Measurements from ENCODE around the gene CAPZA2. TPM values are rescaled to one million over a fixed set of nuclear protein-coding genes. Genes with fewer than 3 reads are reported as not detected.
A peak's percentile ranks its signal among the peaks of the same experiment; 100 is the strongest.

Gene CAPZA2
- total and polyA plus RNA-seq, 10 of the 15 experiments (the other 5 are each of a cell fraction or from before 2014, with no cell fraction given) = 50.0 to 379 (median 117) TPM

DNA sequence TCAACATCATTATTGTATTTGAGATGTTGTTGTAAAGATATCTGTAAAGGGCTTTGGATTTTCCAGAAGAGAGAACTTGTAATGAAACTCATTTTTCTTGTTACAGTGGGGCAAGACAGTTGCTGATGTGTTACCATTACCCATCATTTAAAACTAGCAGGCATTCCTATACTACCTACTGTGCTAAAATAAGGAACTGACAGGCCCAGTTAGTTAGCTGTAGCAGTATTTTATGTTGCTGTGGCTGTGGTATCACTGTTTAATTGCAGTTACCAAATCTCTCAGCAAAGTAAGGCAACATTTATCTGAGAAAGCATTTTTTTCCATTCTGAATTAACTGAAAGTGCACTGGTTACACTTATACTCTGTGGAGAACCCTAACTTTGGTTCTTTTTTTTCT lies 100.8 kb downstream of the CAPZA2 start:
- ChIA-PET SMC1A (ENCODE audit: uncharacterized antibody, unreplicated experiment) (interaction anchor here (1.1 to 1.9 kb wide), 5 partner anchors 9 to 153 kb away, joined by 3 to 8 read pairs (median 4); no protein-coding TSS in a partner anchor), POLR2A (interaction anchor here (0.8 kb wide), 1 partner anchor 13 kb away, joined by 6 read pairs; no protein-coding TSS in a partner anchor), CTCF (interaction anchor here (1.0 to 2.8 kb wide), 3 partner anchors 22 to 165 kb away, joined by 6 to 13 read pairs (median 6); no protein-coding TSS in a partner anchor), RAD21 (ENCODE audit: unreplicated experiment) (interaction anchor here (1.1 to 1.3 kb wide), 2 partner anchors 9 to 47 kb away, joined by 3 read pairs; no protein-coding TSS in a partner anchor)
- no peaks in the 10 kb centered on the region for H4K20me1 ChIP-seq (ENCODE audit: control insufficient read depth, insufficient read depth)
- H2AFZ ChIP-seq (ENCODE audit: control insufficient read depth, low read depth, low read length) = no peak overlapping the region
- H3K27ac ChIP-seq (ENCODE audit: control insufficient read depth, insufficient read depth) = no peak overlapping the region
- in situ Hi-C loops (cut with MboI) = no loop called here
- no peaks in the 10 kb centered on the region for H3K27me3 ChIP-seq (replicated peaks in 1 of 2; ENCODE audit: control insufficient read depth in 2 of 2, insufficient read depth in 2 of 2, low read length in 1 of 2)
- H3K79me2 ChIP-seq (ENCODE audit: control insufficient read depth, insufficient read depth, low read length) = peaks cover 79% of the 10 kb centered on the region
- ATAC-seq (peak; percentile 75), FAIRE-seq (no peak), DNase-seq (ENCODE audit: low read depth, low spot score) (no peak)
- H3K9me3 ChIP-seq (replicated peaks; ENCODE audit: control insufficient read depth, insufficient read depth, low read length) = peaks cover 4% of the 10 kb centered on the region; the same call in 2 of the 3 replicates
- no TSS peak for BruUV-seq (replicated peaks)
- no peak overlapping the region for H3K4me3 ChIP-seq
- intact Hi-C loops (cut with micrococcal nuclease; ENCODE audit: unreplicated experiment) = no loop called here
- no peaks in the 10 kb centered on the region for H3K36me3 ChIP-seq (ENCODE audit: control insufficient read depth in 2 of 2, insufficient read depth in 2 of 2, low read length in 1 of 2)
- peaks cover 25% of the 10 kb centered on the region for H3K4me1 ChIP-seq (ENCODE audit: control insufficient read depth, insufficient read depth, low read length)
- H3K4me2 ChIP-seq (ENCODE audit: control insufficient read depth, insufficient read depth) = peak overlapping the region; percentile 39; the same call in 1 of the 2 replicates
- H3K9ac ChIP-seq (ENCODE audit: control insufficient read depth, insufficient read depth, low read length) = no peak overlapping the region
- TF ChIP-seq KLF5 (IDR thresholded peaks at IDR 0.05; ENCODE audit: partially characterized antibody) (no peak), TCF12 (IDR thresholded peaks at IDR 0.05; ENCODE audit: low read depth, low read length) (no peak), SPI1 (IDR thresholded peaks at IDR 0.05; ENCODE audit: borderline replicate concordance, insufficient read depth, low read depth, low read length) (peak; percentile 58; the same call in 1 of the 2 replicates), POLR2AphosphoS2 (IDR thresholded peaks at IDR 0.05; ENCODE audit: low read depth, low read length) (no peak), ZNF274 (IDR thresholded peaks at IDR 0.05; ENCODE audit: insufficient read depth, insufficient read length) (no peak), CEBPB (IDR thresholded peaks at IDR 0.05; ENCODE audit: borderline replicate concordance in 1 of 2, low read depth in 2 of 2, low read length in 2 of 2) (no peak), SP1 (IDR thresholded peaks at IDR 0.05; ENCODE audit: low read depth, low read length) (no peak), SREBF1 (IDR thresholded peaks at IDR 0.05; ENCODE audit: low read length) (no peak), ZNF24 (IDR thresholded peaks at IDR 0.05) (no peak), IKZF1 (conservative IDR thresholded peaks at IDR 0.05) (no peak), MTA2 (IDR thresholded peaks at IDR 0.05; ENCODE audit: low read depth) (peak; percentile 38; the same call in 1 of the 2 replicates), POU2F2 (IDR thresholded peaks at IDR 0.05; ENCODE audit: borderline replicate concordance, low read depth, low read length) (no peak), NR2C2 (IDR thresholded peaks at IDR 0.05; ENCODE audit: borderline replicate concordance, control insufficient read depth, insufficient read length, low read depth) (no peak), IRF4 (IDR thresholded peaks at IDR 0.05; ENCODE audit: low read depth, low read length) (no peak), ZNF592 (IDR thresholded peaks at IDR 0.05) (no peak)
- TF ChIP-seq, protein P1, sequence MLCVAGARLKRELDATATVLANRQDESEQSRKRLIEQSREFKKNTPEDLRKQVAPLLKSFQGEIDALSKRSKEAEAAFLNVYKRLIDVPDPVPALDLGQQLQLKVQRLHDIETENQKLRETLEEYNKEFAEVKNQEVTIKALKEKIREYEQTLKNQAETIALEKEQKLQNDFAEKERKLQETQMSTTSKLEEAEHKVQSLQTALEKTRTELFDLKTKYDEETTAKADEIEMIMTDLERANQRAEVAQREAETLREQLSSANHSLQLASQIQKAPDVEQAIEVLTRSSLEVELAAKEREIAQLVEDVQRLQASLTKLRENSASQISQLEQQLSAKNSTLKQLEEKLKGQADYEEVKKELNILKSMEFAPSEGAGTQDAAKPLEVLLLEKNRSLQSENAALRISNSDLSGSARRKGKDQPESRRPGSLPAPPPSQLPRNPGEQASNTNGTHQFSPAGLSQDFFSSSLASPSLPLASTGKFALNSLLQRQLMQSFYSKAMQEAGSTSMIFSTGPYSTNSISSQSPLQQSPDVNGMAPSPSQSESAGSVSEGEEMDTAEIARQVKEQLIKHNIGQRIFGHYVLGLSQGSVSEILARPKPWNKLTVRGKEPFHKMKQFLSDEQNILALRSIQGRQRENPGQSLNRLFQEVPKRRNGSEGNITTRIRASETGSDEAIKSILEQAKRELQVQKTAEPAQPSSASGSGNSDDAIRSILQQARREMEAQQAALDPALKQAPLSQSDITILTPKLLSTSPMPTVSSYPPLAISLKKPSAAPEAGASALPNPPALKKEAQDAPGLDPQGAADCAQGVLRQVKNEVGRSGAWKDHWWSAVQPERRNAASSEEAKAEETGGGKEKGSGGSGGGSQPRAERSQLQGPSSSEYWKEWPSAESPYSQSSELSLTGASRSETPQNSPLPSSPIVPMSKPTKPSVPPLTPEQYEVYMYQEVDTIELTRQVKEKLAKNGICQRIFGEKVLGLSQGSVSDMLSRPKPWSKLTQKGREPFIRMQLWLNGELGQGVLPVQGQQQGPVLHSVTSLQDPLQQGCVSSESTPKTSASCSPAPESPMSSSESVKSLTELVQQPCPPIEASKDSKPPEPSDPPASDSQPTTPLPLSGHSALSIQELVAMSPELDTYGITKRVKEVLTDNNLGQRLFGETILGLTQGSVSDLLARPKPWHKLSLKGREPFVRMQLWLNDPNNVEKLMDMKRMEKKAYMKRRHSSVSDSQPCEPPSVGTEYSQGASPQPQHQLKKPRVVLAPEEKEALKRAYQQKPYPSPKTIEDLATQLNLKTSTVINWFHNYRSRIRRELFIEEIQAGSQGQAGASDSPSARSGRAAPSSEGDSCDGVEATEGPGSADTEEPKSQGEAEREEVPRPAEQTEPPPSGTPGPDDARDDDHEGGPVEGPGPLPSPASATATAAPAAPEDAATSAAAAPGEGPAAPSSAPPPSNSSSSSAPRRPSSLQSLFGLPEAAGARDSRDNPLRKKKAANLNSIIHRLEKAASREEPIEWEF (IDR thresholded peaks at IDR 0.05; ENCODE audit: insufficient replicate concordance, low read depth, low read length) = no peak

All from GM12878 (cell line).